PFSK-1 (cell line): ENCODE measurements around the gene KIF1C.

Experiments used
- TAF1 ChIP-seq: IDR thresholded peaks from 2 replicates; pipeline ENCODE4 v1.6.1; 2012; ENCODE audit warnings: low read length, control low read depth, borderline replicate concordance; ENCODE audit not compliant: insufficient read depth
- TF ChIP-seq, protein P1 (sequence below), 2 experiments: IDR thresholded peaks; 2 replicates each; pipeline versions ENCODE4 v1.6.1 to v1.8.0; 2011 to 2012; ENCODE audit warnings: low read depth in 2 of 2, low read length in 2 of 2, control low read depth in 1 of 2, inconsistent platforms in 1 of 2, mild to moderate bottlenecking in 1 of 2, moderate library complexity in 1 of 2; ENCODE audit not compliant: insufficient read depth in 1 of 2

DNA sequence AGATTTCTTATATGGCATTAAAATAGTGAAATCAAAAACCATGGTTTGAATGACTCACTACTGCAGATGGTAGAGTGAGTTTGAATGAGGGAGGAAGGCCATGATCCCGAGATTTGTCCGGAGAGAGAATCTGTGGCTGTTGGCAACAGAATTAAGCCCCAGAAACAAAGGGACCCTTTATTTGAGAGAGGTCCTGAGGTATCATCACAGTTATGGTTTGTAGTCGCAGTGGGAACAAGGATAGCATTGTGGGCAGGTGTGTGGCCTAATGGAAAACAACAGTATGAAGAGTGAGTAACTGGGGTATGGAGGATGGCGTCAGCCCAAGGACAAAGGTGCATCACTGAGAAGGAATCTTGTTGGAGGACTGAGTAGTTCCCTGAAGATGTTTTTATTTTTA, 72.0 kb downstream of the KIF1C start:
- TF ChIP-seq, protein P1, sequence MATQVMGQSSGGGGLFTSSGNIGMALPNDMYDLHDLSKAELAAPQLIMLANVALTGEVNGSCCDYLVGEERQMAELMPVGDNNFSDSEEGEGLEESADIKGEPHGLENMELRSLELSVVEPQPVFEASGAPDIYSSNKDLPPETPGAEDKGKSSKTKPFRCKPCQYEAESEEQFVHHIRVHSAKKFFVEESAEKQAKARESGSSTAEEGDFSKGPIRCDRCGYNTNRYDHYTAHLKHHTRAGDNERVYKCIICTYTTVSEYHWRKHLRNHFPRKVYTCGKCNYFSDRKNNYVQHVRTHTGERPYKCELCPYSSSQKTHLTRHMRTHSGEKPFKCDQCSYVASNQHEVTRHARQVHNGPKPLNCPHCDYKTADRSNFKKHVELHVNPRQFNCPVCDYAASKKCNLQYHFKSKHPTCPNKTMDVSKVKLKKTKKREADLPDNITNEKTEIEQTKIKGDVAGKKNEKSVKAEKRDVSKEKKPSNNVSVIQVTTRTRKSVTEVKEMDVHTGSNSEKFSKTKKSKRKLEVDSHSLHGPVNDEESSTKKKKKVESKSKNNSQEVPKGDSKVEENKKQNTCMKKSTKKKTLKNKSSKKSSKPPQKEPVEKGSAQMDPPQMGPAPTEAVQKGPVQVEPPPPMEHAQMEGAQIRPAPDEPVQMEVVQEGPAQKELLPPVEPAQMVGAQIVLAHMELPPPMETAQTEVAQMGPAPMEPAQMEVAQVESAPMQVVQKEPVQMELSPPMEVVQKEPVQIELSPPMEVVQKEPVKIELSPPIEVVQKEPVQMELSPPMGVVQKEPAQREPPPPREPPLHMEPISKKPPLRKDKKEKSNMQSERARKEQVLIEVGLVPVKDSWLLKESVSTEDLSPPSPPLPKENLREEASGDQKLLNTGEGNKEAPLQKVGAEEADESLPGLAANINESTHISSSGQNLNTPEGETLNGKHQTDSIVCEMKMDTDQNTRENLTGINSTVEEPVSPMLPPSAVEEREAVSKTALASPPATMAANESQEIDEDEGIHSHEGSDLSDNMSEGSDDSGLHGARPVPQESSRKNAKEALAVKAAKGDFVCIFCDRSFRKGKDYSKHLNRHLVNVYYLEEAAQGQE (IDR thresholded peaks at IDR 0.05; ENCODE audit: insufficient read depth in 1 of 2, low read depth in 2 of 2, low read length in 2 of 2) = no peak
- no peak for TF ChIP-seq TAF1
